MCF 10A (cell line): Measurements from ENCODE around the gene NUP62. TPM values are rescaled to one million over a fixed set of nuclear protein-coding genes. Genes with fewer than 3 reads are reported as not detected.

Experiments
- BruUV-seq: library from RNA; stranded (reverse); fragments of 400-500 nt; replicated peaks from 2 replicates; lab custom pipeline; 2021; lab: Mats Ljungman, UMichigan
- CTCF ChIA-PET: fragments of 300-600 bp; sonication (Branson Sonifier 250); formaldehyde crosslinking; extraction: SDS; loops from one replicate; lab custom pipeline; 2021; ENCODE audit warnings: antibody characterized with exemption, inconsistent platforms; lab: Yijun Ruan, JAX
- POLR2A ChIA-PET: fragments of 300-600, 350-650 bp; sonication (Branson Sonifier 250); formaldehyde crosslinking; extraction: SDS; loops from one replicate; lab custom pipeline; 2020; ENCODE audit warnings: antibody characterized with exemption, inconsistent platforms; lab: Yijun Ruan, JAX
- DNase-seq: peaks from one replicate; pipeline ENCODE4 v3.0.0-alpha.2; 2018; ENCODE audit not compliant: unreplicated experiment
- H3K27ac Mint-ChIP-seq: one replicate; pipeline ENCODE4 v1.8.0; 2022; ENCODE audit warnings: mild to moderate bottlenecking, low read depth, mixed read lengths; ENCODE audit not compliant: unreplicated experiment
- H3K27me3 Mint-ChIP-seq: one replicate; pipeline ENCODE4 v1.8.0; 2022; ENCODE audit warnings: mixed read lengths; ENCODE audit not compliant: insufficient read depth, unreplicated experiment
- H3K36me3 Mint-ChIP-seq: one replicate; pipeline ENCODE4 v1.8.0; 2022; ENCODE audit warnings: mild to moderate bottlenecking, moderate library complexity, mixed read lengths; ENCODE audit not compliant: insufficient read depth, unreplicated experiment
- H3K4me1 Mint-ChIP-seq: one replicate; pipeline ENCODE4 v1.8.0; 2022; ENCODE audit warnings: mixed read lengths; ENCODE audit not compliant: insufficient read depth, unreplicated experiment
- H3K4me3 Mint-ChIP-seq: one replicate; pipeline ENCODE4 v1.8.0; 2022; ENCODE audit warnings: mild to moderate bottlenecking, moderate library complexity, mixed read lengths; ENCODE audit not compliant: unreplicated experiment
- H3K9me3 Mint-ChIP-seq: one replicate; pipeline ENCODE4 v1.8.0; 2022; ENCODE audit warnings: mixed read lengths; ENCODE audit not compliant: unreplicated experiment
- CTCF ChIP-seq: fragments of 200-600 bp; IDR thresholded peaks from one replicate; pipeline ENCODE4 v1.8.0; 2022; ENCODE audit warnings: antibody characterized with exemption, mild to moderate bottlenecking; ENCODE audit not compliant: unreplicated experiment
- intact Hi-C: fragments of 100-400 bp; cut with micrococcal nuclease; formaldehyde crosslinking; loops from 2 replicates; pipeline ENCODE4 v1.14.1; 2022
- total RNA-seq: library from RNA; stranded (reverse); gene quantifications from 2 replicates; pipeline ENCODE4 v1.2.3, GENCODE V29; 2022

NUP62 gene
- total RNA-seq, 1 experiment from 2014 or later, result 44.9 TPM

GRCh38 chr19:49861107-49861506 lies 68.2 kb downstream of the NUP62 start:
- H3K27ac Mint-ChIP-seq, result no peak overlapping the region
- no TSS peak for BruUV-seq
- intact Hi-C loops, result no loop called here
- TF ChIP-seq CTCF, result no peak
- no peaks in the 10 kb centered on the region for H3K4me1 Mint-ChIP-seq
- peaks cover 82% of the 10 kb centered on the region for H3K36me3 Mint-ChIP-seq
- H3K27me3 Mint-ChIP-seq, result no peaks in the 10 kb centered on the region
- H3K9me3 Mint-ChIP-seq, result no peaks in the 10 kb centered on the region
- CTCF ChIA-PET, result no interaction called here
- H3K4me3 Mint-ChIP-seq, result no peak overlapping the region
- no peak for DNase-seq
- POLR2A ChIA-PET, result interaction anchor here (1.3 kb wide), 1 partner anchor 9 kb away, joined by 4 read pairs; no protein-coding TSS in a partner anchor

GRCh38 chr19:49860336-49861102 lies 68.8 kb downstream of the NUP62 start:
- peaks cover 82% of the 10 kb centered on the region for H3K36me3 Mint-ChIP-seq
- H3K4me1 Mint-ChIP-seq, result no peaks in the 10 kb centered on the region
- no peaks in the 10 kb centered on the region for H3K27me3 Mint-ChIP-seq
- no peak for DNase-seq
- no peaks in the 10 kb centered on the region for H3K9me3 Mint-ChIP-seq
- ChIA-PET CTCF (no interaction called here), POLR2A (interaction anchor here (1.3 kb wide), 1 partner anchor 9 kb away, joined by 4 read pairs; no protein-coding TSS in a partner anchor)
- H3K27ac Mint-ChIP-seq, result no peak overlapping the region
- intact Hi-C loops, result no loop called here
- BruUV-seq, result TSS peak; percentile 33
- no peak overlapping the region for H3K4me3 Mint-ChIP-seq
- no peak for TF ChIP-seq CTCF

GRCh38 chr19:49859682-49860335 lies 69.5 kb downstream of the NUP62 start:
- DNase-seq, result no peak
- peaks cover 79% of the 10 kb centered on the region for H3K36me3 Mint-ChIP-seq
- no TSS peak for BruUV-seq
- no peaks in the 10 kb centered on the region for H3K4me1 Mint-ChIP-seq
- POLR2A ChIA-PET, result interaction anchor here (1.2 to 1.3 kb wide), 3 partner anchors 8 to 10 kb away, joined by 3 to 11 read pairs (median 4); partner anchors contain the start of gene PTOV1
- intact Hi-C loops, result loop anchor here (10.0 kb wide), 1 partner anchor 185 kb away; the partner anchor contains the start of gene PRMT1
- H3K27ac Mint-ChIP-seq, result no peak overlapping the region
- no peak overlapping the region for H3K4me3 Mint-ChIP-seq
- TF ChIP-seq CTCF, result no peak
- no peaks in the 10 kb centered on the region for H3K27me3 Mint-ChIP-seq
- no peaks in the 10 kb centered on the region for H3K9me3 Mint-ChIP-seq
- CTCF ChIA-PET, result no interaction called here
